Sigmoid colon (tissue), 7 donors: ENCODE data around the gene VOPP1. TPM values are rescaled to one million over a fixed set of nuclear protein-coding genes. Genes with fewer than 3 reads are reported as not detected.

Experiments
- DNase-seq: peaks from one replicate; pipeline ENCODE4 v3.0.0-alpha.2; 2019
- H3K27ac ChIP-seq, 4 donors: fragments of 200-600 bp; sonication (generic); one replicate each; pipeline ENCODE4 v1.5.1; 2016 to 2019; ENCODE audit warnings: mild to moderate bottlenecking in 1 of 4
- H3K27me3 ChIP-seq, 3 donors: fragments of 200-600 bp; sonication (generic); one replicate each; pipeline ENCODE4 v1.5.1; 2019; ENCODE audit warnings: mild to moderate bottlenecking in 1 of 3
- H3K36me3 ChIP-seq, 4 donors: fragments of 200-600 bp; sonication (generic); one replicate each; pipeline ENCODE4 v1.5.1; 2016 to 2019
- H3K4me1 ChIP-seq, 4 donors: fragments of 200-600 bp; sonication (generic); one replicate each; pipeline ENCODE4 v1.5.1; 2017 to 2019
- H3K4me3 ChIP-seq, 4 donors: fragments of 200-600 bp; sonication (generic); one replicate each; pipeline ENCODE4 v1.5.1; 2017 to 2019; ENCODE audit warnings: mild to moderate bottlenecking in 2 of 4, moderate library complexity in 1 of 4
- H3K9me3 ChIP-seq, 4 donors: fragments of 200-600 bp in 3 of 4; sonication (generic) in 3 of 4; one replicate each; pipeline versions ENCODE4 v1.5.1 to v1.6.1; 2013 to 2019
- EP300 ChIP-seq, 4 donors: sonication (generic); formaldehyde crosslinking; IDR thresholded peaks; one replicate each; pipeline ENCODE4 v1.6.1; 2017; ENCODE audit warnings: antibody characterized with exemption in 4 of 4
- POLR2A ChIP-seq, 2 donors: fragments of 450-650 bp; IDR thresholded peaks; one replicate each; pipeline ENCODE4 v1.6.1; 2016; ENCODE audit warnings: antibody characterized with exemption in 2 of 2, mild to moderate bottlenecking in 2 of 2, moderate library complexity in 2 of 2
- POLR2AphosphoS5 ChIP-seq, 4 donors: sonication (generic); formaldehyde crosslinking; IDR thresholded peaks; one replicate each; pipeline ENCODE4 v1.6.1; 2017; ENCODE audit warnings: antibody characterized with exemption in 4 of 4
- WGBS, 2 donors: extraction: QIAGEN DNeasy Blood & Tissue Kit; methylation state at CpG; one replicate each; pipeline ENCODE4 v1.1.7; 2013; 5-methylcytosine and 5-hydroxymethylcytosine counted together
- intact Hi-C: fragments of 100-400 bp; cut with DNase I; formaldehyde crosslinking; loops from one replicate; pipeline ENCODE4 v1.15.1; 2023
- polyA plus RNA-seq, 3 donors: library from polyadenylated mRNA; stranded (reverse); fragments of 200-250 nt; gene quantifications; one replicate each; pipeline ENCODE4 v1.2.3, GENCODE V29; 2013
- total RNA-seq, 4 donors: library from RNA; depleted of rRNA; stranded (reverse); fragments of >200 nt; gene quantifications; one replicate each; pipeline ENCODE4 v1.1.0, GENCODE V29; 2016
- TF ChIP-seq, protein P1 (sequence below), 4 experiments: fragments of 450-650 bp in 3 of 4; fragments of 200-600 bp in 1 of 4; IDR thresholded peaks; one replicate each; pipeline ENCODE4 v1.5.1; 2016 to 2019; ENCODE audit warnings: antibody characterized with exemption in 4 of 4, mild to moderate bottlenecking in 3 of 4, moderate library complexity in 2 of 4
- donor health status: healthy with polysubstance abuse.
- donor health status: Bipolar disorder and iron deficiency.
- donor health status: healthy.

VOPP1 gene
- total and polyA plus RNA-seq, 7 donors: 22.2 to 59.5 (median 26.4) TPM

DNA sequence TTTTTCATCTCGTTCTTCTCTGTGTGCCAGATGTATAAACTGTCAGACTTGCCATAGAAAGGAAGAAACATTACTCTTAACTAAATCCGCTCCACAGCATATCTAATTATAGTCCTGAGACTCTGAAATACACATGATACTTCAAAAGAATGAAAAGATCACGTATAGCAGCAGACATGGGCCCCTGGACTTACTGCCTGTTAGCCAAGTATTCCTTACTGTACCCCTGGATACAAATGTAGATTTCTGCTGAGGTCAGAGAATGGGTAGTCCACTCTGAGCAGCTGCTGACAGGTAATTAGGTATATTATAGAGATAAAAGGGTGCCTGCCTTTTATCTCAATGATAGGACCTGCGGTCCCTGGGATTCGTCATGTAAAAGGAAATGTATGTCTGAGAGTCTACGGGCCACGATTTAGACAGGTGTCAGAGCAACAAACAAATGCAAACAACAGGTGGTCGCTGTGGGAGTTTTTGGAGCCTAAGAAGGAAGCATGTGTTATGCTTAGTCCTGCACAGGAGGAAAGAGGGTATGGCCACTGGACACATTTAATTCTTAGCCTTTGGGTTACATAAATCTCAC is 69.4 kb downstream of the VOPP1 start:
- H3K27me3 ChIP-seq: no peaks in the 10 kb centered on the region
- H3K9me3 ChIP-seq: no peaks in the 10 kb centered on the region
- H3K4me3 ChIP-seq: no peak overlapping the region
- no peak overlapping the region for H3K27ac ChIP-seq
- no peaks in the 10 kb centered on the region for H3K36me3 ChIP-seq
- 65 to 72% methylated on average over 8 of the region's 8 CpGs for WGBS, 2 donors
- peaks cover 0 to 18% (median 8%) of the 10 kb centered on the region in 4 donors for H3K4me1 ChIP-seq
- TF ChIP-seq POLR2A (IDR thresholded peaks at IDR 0.05): no peak
- no peak for TF ChIP-seq POLR2AphosphoS5 (IDR thresholded peaks at IDR 0.05)
- TF ChIP-seq, protein P1, sequence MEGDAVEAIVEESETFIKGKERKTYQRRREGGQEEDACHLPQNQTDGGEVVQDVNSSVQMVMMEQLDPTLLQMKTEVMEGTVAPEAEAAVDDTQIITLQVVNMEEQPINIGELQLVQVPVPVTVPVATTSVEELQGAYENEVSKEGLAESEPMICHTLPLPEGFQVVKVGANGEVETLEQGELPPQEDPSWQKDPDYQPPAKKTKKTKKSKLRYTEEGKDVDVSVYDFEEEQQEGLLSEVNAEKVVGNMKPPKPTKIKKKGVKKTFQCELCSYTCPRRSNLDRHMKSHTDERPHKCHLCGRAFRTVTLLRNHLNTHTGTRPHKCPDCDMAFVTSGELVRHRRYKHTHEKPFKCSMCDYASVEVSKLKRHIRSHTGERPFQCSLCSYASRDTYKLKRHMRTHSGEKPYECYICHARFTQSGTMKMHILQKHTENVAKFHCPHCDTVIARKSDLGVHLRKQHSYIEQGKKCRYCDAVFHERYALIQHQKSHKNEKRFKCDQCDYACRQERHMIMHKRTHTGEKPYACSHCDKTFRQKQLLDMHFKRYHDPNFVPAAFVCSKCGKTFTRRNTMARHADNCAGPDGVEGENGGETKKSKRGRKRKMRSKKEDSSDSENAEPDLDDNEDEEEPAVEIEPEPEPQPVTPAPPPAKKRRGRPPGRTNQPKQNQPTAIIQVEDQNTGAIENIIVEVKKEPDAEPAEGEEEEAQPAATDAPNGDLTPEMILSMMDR (IDR thresholded peaks at IDR 0.05): no peak
- TF ChIP-seq EP300 (IDR thresholded peaks at IDR 0.05): no peak
- intact Hi-C loops: no loop called here
- no peak for DNase-seq

DNA sequence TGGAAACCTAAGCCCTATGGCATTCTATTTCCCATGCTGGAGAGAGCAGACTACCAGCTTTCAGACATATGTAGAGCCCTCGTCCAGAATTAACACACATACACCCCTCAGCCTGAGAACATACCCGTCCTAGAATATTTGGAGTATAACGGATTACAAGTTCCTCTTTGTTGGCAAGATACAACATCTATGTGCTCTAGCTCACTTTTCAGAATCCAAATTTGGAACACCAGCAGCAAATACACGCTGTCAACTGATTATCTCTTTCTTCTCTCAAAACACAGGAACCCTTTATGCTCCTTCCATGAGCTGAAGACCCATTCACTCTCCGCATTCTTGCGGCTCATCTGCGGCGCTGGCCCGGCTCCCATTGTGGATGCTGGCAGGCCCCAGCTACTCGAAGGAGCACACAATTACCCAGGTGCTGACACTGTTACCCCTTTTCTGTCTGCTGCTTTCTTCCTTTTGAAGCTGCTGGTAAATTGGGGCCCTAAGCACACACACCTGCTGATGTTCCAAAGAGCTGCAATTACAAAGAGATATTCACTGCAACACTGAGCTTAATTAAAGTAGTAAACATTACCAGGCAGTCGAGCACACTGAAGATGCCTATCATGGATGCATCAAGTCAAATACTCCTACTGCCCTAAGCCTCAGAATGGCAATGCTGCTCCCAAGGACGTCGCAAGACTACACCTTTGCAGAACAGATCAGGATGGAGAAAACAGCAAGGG is 70.0 kb downstream of the VOPP1 start:
- H3K36me3 ChIP-seq: peaks cover 0 to 5% (median 0%) of the 10 kb centered on the region in 4 donors
- no peak overlapping the region for H3K27ac ChIP-seq
- H3K4me3 ChIP-seq: no peak overlapping the region
- H3K9me3 ChIP-seq: no peaks in the 10 kb centered on the region
- intact Hi-C loops: no loop called here
- no peak for DNase-seq
- H3K4me1 ChIP-seq: peaks cover 0 to 18% (median 8%) of the 10 kb centered on the region in 4 donors
- TF ChIP-seq EP300 (IDR thresholded peaks at IDR 0.05): no peak
- TF ChIP-seq POLR2A (IDR thresholded peaks at IDR 0.05): no peak
- TF ChIP-seq, protein P1 (IDR thresholded peaks at IDR 0.05): no peak
- TF ChIP-seq POLR2AphosphoS5 (IDR thresholded peaks at IDR 0.05): no peak
- no peaks in the 10 kb centered on the region for H3K27me3 ChIP-seq
- 89 to 94% methylated on average over 13 of the region's 13 CpGs for WGBS, 2 donors

DNA sequence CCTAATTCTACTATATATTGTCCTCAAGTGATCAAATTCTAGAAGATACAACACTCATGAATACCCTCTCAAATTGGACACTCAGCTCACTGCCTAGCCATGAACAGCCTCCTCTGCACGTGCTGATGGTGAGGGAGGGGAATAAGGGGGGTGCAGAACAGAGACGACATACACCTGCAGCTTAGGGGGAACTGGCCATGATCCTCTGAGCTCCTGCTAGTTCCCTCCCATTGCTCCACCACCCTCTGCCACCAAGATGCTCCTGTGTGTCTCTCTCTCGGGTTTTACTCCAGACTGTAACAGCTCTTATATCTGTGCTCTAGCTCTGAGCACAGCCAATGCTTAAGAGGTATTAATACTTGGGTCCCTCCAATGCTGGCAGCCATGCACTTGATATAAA is 70.7 kb downstream of the VOPP1 start:
- TF ChIP-seq, protein P1 (IDR thresholded peaks at IDR 0.05): no peak
- TF ChIP-seq POLR2AphosphoS5 (IDR thresholded peaks at IDR 0.05) (no peak), POLR2A (IDR thresholded peaks at IDR 0.05) (no peak), EP300 (IDR thresholded peaks at IDR 0.05) (no peak)
- H3K9me3 ChIP-seq: no peaks in the 10 kb centered on the region
- H3K27ac ChIP-seq: no peak overlapping the region
- intact Hi-C loops: no loop called here
- H3K4me3 ChIP-seq: no peak overlapping the region
- WGBS, 2 donors: 68 to 74% methylated on average over 3 of the region's 3 CpGs
- peaks cover 0 to 18% (median 8%) of the 10 kb centered on the region in 4 donors for H3K4me1 ChIP-seq
- no peaks in the 10 kb centered on the region for H3K27me3 ChIP-seq
- DNase-seq: no peak
- peaks cover 0 to 12% (median 2%) of the 10 kb centered on the region in 4 donors for H3K36me3 ChIP-seq

DNA sequence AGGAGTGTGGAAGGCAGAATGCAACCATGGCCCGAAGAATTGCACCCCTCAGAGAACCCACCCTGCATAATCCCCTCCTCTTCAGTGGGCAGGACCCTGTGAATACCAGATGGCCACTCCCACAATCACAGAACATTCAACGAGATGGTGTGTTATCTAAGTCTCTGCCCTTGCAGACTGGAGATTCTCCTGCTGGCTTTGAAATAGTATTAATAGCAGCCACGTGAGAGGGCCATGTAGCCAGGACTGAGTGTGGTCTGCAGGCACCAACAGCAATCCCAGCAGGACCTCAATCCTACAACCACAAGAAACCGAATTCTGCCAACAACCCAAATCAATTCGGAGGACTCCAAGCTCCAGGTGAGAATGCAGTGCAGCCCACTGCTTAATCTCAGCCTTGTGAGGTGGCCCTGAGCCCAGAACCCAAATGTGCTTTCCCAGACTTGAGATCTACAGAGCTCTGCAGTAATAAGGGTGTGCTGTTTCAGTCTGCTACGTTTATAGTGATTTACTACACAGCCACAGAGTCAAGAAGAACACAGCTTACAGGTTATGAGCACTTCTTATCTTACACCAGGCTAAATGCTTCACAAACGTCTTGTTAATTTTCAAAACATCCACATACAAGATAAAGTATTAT is 72.1 kb downstream of the VOPP1 start:
- no peak for DNase-seq
- WGBS, 2 donors: 83 to 86% methylated on average over 7 of the region's 7 CpGs

More for the DNA sequence above, 72.1 kb downstream of the VOPP1 start:
- TF ChIP-seq POLR2AphosphoS5 (IDR thresholded peaks at IDR 0.05): no peak
- TF ChIP-seq, protein P1 (IDR thresholded peaks at IDR 0.05): no peak
- TF ChIP-seq POLR2A (IDR thresholded peaks at IDR 0.05): no peak
- TF ChIP-seq EP300 (IDR thresholded peaks at IDR 0.05): no peak
- Histone ChIP-seq H3K36me3 (peaks cover 0 to 23% (median 2%) of the 10 kb centered on the region in 4 donors), H3K4me1 (peaks cover 0 to 18% (median 8%) of the 10 kb centered on the region in 4 donors), H3K27me3 (no peaks in the 10 kb centered on the region), H3K4me3 (no peak overlapping the region), H3K9me3 (no peaks in the 10 kb centered on the region), H3K27ac (no peak overlapping the region)
- intact Hi-C loops: no loop called here
